ENCODE data around the gene KRT1.

KRT1 gene

GRCh38 chr12:52659395-52659794 is 20.8 kb downstream of the KRT1 start:
- TF ChIP-seq CTCF (IDR thresholded peaks at IDR 0.05; ENCODE audit: insufficient read depth, low read depth, low read length, missing control alignments): no peak
- no peak overlapping the region for H3K4me3 ChIP-seq (ENCODE audit: low read depth, low read length)
- no peak for DNase-seq (ENCODE audit: low read depth)

- no peak for DNase-seq (ENCODE audit: low read depth)
- TF ChIP-seq CTCF (IDR thresholded peaks at IDR 0.05; ENCODE audit: insufficient read depth, low read depth, low read length, missing control alignments): no peak
Observed at GRCh38 chr12:52658196-52658595, 22.0 kb downstream of the KRT1 start.

GRCh38 chr12:52657250-52657902 is 22.8 kb downstream of the KRT1 start:
- no peak overlapping the region for H3K4me3 ChIP-seq (ENCODE audit: low read depth, low read length)
- DNase-seq (ENCODE audit: low read depth): no peak
- TF ChIP-seq CTCF (IDR thresholded peaks at IDR 0.05; ENCODE audit: insufficient read depth, low read depth, low read length, missing control alignments): no peak

More at GRCh38 chr12:52658196-52658595, 22.0 kb downstream of the KRT1 start:
- no peak overlapping the region for H3K4me3 ChIP-seq (ENCODE audit: low read depth, low read length)

GRCh38 chr12:52656616-52657015 is 23.6 kb downstream of the KRT1 start:
- no peak for DNase-seq (ENCODE audit: low read depth)
- TF ChIP-seq CTCF (IDR thresholded peaks at IDR 0.05; ENCODE audit: insufficient read depth, low read depth, low read length, missing control alignments): no peak
- H3K4me3 ChIP-seq (ENCODE audit: low read depth, low read length): no peak overlapping the region

- no peak overlapping the region for H3K4me3 ChIP-seq (ENCODE audit: low read depth, low read length)
- no peak for TF ChIP-seq CTCF (IDR thresholded peaks at IDR 0.05; ENCODE audit: insufficient read depth, low read depth, low read length, missing control alignments)
- DNase-seq (ENCODE audit: low read depth): no peak
Observed at GRCh38 chr12:52655720-52656124, 24.5 kb downstream of the KRT1 start.

- no peak overlapping the region for H3K4me3 ChIP-seq (ENCODE audit: low read depth, low read length)
- no peak for DNase-seq (ENCODE audit: low read depth)
- no peak for TF ChIP-seq CTCF (IDR thresholded peaks at IDR 0.05; ENCODE audit: insufficient read depth, low read depth, low read length, missing control alignments)
Observed at GRCh38 chr12:52655251-52655650, 25.0 kb downstream of the KRT1 start.

- no peak for DNase-seq (ENCODE audit: low read depth)
- no peak for TF ChIP-seq CTCF (IDR thresholded peaks at IDR 0.05; ENCODE audit: insufficient read depth, low read depth, low read length, missing control alignments)
- H3K4me3 ChIP-seq (ENCODE audit: low read depth, low read length): no peak within 1 kb of the TSS
Observed at GRCh38 chr12:52651726-52652261, 28.4 kb downstream of the KRT1 start, which contains the start of gene KRT2. KRT2 (minus strand) TSS chr12:52652211; CDS start chr12:52652142, 69 bp downstream.

Data from GM12865 (cell line).